Esophagus squamous epithelium (tissue), 4 donors: Measurements from ENCODE around the gene CACYBP.

Experiments
- POLR2A ChIP-seq, 4 donors: fragments of 450-650 bp; IDR thresholded peaks; one replicate each; pipeline ENCODE4 v1.6.1; 2017; ENCODE audit warnings: antibody characterized with exemption in 4 of 4, mild to moderate bottlenecking in 4 of 4, moderate library complexity in 3 of 4
- TF ChIP-seq, protein P1 (sequence below), 6 experiments: fragments of 450-650 bp in 4 of 6; fragments of 200-600 bp in 2 of 6; sonication (generic) in 2 of 6; IDR thresholded peaks; one replicate each; pipeline ENCODE4 v1.5.1; 2016 to 2019; ENCODE audit warnings: antibody characterized with exemption in 6 of 6, mild to moderate bottlenecking in 4 of 6, moderate library complexity in 4 of 6

GRCh38 chr1:175054736-175055135 is 55.0 kb downstream of the CACYBP start:
- TF ChIP-seq, protein P1, sequence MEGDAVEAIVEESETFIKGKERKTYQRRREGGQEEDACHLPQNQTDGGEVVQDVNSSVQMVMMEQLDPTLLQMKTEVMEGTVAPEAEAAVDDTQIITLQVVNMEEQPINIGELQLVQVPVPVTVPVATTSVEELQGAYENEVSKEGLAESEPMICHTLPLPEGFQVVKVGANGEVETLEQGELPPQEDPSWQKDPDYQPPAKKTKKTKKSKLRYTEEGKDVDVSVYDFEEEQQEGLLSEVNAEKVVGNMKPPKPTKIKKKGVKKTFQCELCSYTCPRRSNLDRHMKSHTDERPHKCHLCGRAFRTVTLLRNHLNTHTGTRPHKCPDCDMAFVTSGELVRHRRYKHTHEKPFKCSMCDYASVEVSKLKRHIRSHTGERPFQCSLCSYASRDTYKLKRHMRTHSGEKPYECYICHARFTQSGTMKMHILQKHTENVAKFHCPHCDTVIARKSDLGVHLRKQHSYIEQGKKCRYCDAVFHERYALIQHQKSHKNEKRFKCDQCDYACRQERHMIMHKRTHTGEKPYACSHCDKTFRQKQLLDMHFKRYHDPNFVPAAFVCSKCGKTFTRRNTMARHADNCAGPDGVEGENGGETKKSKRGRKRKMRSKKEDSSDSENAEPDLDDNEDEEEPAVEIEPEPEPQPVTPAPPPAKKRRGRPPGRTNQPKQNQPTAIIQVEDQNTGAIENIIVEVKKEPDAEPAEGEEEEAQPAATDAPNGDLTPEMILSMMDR (IDR thresholded peaks at IDR 0.05) = no peak
- no peak for TF ChIP-seq POLR2A (IDR thresholded peaks at IDR 0.05)
